IPS DF 6.9 (cell line): ENCODE measurements around the gene APOA5.

Experiments used
- DNase-seq: peaks from one replicate; pipeline ENCODE4 v3.0.0-alpha.2; 2013; ENCODE audit warnings: low read depth, low spot score
- H3K27ac ChIP-seq: one replicate; pipeline ENCODE4 v1.5.1; 2013; ENCODE audit warnings: low read length, control low read depth
- H3K27me3 ChIP-seq: 2 replicates; pipeline ENCODE4 v1.6.1; 2013; ENCODE audit warnings: mild to moderate bottlenecking, low read length; ENCODE audit not compliant: control insufficient read depth, insufficient read depth
- H3K36me3 ChIP-seq: 2 replicates; pipeline ENCODE4 v1.6.1; 2013; ENCODE audit warnings: low read length; ENCODE audit not compliant: control insufficient read depth, insufficient read depth
- H3K4me1 ChIP-seq: 2 replicates; pipeline ENCODE4 v1.6.1; 2013; ENCODE audit warnings: low read length; ENCODE audit not compliant: control insufficient read depth, insufficient read depth
- H3K4me3 ChIP-seq: 2 replicates; pipeline ENCODE4 v1.5.1; 2013; ENCODE audit warnings: mild to moderate bottlenecking, low read length
- H3K9me3 ChIP-seq: 2 replicates; pipeline ENCODE4 v1.6.1; 2013; ENCODE audit warnings: low read length, inconsistent platforms; ENCODE audit not compliant: control insufficient read depth, insufficient read depth
- WGBS: extraction: QIAGEN DNeasy Blood & Tissue Kit; methylation state at CpG from one replicate; pipeline ENCODE4 v1.1.7; 2013; ENCODE audit warnings: mixed read lengths, missing lambda C conversion rate; ENCODE audit not compliant: insufficient read length, insufficient coverage; 5-methylcytosine and 5-hydroxymethylcytosine counted together

Gene APOA5

DNA sequence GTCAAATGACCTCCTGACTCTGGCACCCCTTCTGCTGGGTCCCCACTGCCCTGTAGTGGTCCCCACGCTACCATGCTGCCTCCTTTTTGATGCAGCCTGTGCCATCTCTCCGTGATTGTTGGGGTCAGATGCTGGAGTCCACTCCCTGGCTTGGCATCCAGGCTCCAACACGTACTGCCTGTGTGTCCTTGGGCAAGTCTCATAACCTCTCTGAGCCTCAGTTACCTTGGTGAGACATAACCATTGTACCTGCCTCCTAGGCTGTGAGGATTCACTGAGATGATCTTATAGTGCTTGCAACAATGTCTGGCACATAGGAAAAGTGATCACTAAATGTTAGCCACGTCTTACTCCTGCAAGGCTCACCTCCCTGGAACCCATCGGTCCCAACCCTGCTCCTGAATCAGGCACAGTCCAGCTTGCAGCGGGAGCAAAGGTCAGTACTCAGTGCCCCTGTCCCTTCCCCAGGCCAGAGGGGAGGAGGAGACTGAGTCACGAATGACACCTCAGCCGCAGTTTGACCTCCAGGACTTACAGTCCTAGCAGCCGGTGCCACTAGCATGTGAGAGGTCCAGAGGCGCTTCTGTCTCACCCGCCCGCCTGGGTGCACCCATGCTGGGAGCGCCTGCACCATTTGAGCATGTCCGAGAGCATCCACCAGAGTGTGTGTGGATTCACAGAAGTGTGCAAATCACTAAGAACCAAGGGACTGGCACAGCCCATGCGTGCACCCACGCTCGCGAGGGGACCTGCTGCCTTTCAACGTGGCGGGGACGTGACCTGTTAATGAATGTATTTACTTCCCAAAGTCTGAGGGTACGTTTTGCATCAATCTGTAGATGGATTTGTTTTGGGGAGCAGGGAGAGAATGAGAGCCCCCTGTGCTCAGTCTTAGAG is 34.4 kb upstream of the APOA5 start:
- no peaks in the 10 kb centered on the region for H3K9me3 ChIP-seq
- WGBS, result no CpG with 5 or more reads among the region's 22 CpGs
- H3K27me3 ChIP-seq, result no peaks in the 10 kb centered on the region
- no peaks in the 10 kb centered on the region; the same call in 1 of the 2 replicates for H3K4me1 ChIP-seq
- DNase-seq, result no peak
- no peak overlapping the region for H3K4me3 ChIP-seq
- no peaks in the 10 kb centered on the region for H3K36me3 ChIP-seq
- no peak overlapping the region for H3K27ac ChIP-seq

DNA sequence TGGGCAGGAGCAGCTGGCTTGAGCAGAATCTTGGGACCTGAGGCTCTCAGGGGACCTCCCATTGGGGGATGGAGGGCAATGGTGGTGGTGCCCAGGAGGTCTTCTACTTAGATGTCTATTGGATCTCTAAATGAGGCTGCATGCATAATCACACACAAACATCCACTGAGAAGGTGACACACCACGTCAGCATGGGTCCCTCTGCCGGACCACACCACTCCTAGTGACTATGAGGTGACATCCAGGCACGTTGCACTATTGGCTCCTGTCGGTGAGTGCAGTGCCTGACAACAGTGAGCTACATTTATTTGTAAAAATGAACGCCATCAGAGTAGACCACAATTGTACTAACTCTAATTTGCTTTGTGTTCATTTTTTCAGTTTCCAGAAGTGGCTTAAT is 33.8 kb upstream of the APOA5 start:
- Histone ChIP-seq H3K4me3 (no peak overlapping the region), H3K27me3 (no peaks in the 10 kb centered on the region), H3K4me1 (no peaks in the 10 kb centered on the region; the same call in 1 of the 2 replicates), H3K9me3 (no peaks in the 10 kb centered on the region), H3K36me3 (no peaks in the 10 kb centered on the region), H3K27ac (no peak overlapping the region)
- WGBS, result no CpG with 5 or more reads among the region's 5 CpGs
- DNase-seq, result no peak

DNA sequence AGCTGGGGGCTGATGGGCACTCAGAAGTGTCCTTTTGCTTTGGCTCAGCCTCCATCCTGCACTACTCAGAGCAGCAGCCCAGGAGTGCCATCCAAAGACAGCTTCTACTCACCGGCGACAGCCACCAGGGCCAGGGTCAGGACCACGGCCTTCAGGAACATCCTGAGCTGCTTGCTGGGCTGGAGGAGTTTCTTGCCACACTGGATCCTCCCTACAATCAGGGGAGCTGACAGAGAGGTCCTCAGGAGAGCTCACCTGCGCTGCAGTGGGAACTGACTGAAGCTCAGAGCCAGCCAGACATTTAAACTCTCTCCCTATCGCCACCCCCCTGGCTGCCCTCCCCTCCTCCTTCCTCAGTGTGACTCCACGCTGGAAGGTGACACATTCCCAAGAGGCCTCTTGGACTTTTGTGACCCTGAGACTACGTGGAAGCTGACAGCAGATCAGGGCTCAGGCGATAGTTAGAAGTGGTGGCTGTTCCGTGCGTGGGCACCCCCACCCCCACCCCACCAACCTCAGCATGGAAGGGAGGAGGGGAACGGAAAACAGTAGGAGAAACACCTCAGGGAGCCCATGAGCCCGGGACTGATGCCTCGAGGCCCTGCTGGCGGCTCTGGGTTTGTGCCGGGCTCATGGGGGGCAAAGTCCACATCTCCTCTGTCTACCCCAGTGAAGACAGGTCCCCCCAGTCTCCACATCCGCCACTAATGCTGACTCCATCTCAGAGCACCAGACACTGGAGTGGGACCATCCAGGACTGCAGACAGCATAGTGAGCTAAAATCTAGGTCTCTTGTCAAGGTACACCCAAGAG is 31.6 kb upstream of the APOA5 start, which contains the start of gene APOA4:
Gene APOA4, minus strand, starts transcription at position 274 of the 813 bp plus-strand sequence. Its CDS starts 113 bp downstream, at position 161.
- no CpG with 5 or more reads among the region's 16 CpGs for WGBS
- Histone ChIP-seq H3K27ac (no peak within 1 kb of the TSS), H3K27me3 (no peaks in the 10 kb centered on the region), H3K36me3 (no peaks in the 10 kb centered on the region), H3K9me3 (no peaks in the 10 kb centered on the region), H3K4me1 (no peaks in the 10 kb centered on the region; the same call in 1 of the 2 replicates), H3K4me3 (no peak within 1 kb of the TSS)
- no peak for DNase-seq

DNA sequence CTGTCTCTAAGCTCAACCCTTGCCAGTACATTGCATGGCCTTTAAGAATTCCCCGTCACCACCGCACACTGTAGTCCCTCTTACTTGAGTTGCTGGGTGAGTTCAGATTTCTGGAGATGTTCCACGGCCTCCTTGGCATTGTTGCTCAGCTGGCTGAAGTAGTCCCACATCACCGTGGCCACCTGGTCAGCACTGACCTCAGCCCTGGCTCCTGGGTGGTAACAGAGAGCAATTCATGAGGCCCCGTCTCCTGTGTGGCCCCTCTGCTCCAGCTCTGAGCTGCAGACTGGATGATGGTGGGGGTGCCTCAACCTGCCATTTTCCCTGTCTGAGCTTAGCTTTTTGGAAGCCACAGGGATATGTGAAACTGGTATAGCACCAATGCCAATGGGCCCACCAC is 30.9 kb upstream of the APOA5 start:
- H3K4me3 ChIP-seq, result no peak overlapping the region
- H3K4me1 ChIP-seq, result no peaks in the 10 kb centered on the region; the same call in 1 of the 2 replicates
- H3K9me3 ChIP-seq, result no peaks in the 10 kb centered on the region
- no peaks in the 10 kb centered on the region for H3K36me3 ChIP-seq
- H3K27ac ChIP-seq, result no peak overlapping the region
- WGBS, result no CpG with 5 or more reads among the region's 5 CpGs
- no peak for DNase-seq
- no peaks in the 10 kb centered on the region for H3K27me3 ChIP-seq

DNA sequence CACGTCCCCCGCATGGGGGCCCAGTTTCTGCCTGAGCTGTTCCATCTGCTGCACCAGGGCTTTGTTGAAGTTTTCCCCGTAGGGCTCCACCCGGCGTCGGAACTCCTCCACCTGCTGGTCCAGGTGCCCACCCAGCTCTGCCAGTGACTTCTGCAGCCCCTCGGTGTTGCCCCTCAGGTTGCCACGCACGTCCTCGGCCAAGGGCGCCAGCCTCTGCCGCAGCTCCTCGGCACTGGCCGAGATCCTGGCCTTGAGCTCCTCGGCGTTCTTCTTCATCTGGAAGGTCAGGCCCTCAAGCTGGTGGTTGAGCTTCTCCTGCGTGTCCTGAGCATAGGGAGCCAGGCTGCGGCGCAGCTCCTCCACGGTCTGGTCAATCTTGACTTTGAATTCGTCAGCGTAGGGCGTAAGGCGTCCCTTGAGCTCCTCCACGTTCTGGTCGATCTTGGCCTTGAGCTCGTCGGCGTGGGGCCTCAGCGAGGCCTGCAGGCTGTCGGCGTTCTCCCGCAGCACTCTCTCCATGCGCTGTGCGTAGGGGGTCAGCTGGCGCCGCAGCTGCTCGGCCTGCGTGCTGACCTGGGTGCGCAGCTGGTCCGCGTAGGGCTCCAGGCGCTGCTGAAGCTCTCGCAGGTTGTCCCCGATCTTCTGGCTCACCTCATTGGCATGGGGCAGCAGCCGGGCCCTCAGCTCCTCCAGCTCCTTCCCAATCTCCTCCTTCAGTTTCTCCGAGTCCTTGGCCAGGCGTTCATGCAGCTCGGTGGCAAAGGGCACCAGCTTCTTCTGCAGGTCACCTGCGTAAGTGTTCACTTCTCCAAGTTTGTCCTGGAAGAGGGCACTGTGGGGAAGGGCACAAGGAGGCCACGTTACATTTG is 29.6 kb upstream of the APOA5 start:
- WGBS, result no CpG with 5 or more reads among the region's 51 CpGs
- no peak for DNase-seq
- H3K36me3 ChIP-seq, result no peaks in the 10 kb centered on the region
- H3K4me1 ChIP-seq, result no peaks in the 10 kb centered on the region; the same call in 1 of the 2 replicates
- H3K27ac ChIP-seq, result no peak overlapping the region
- H3K27me3 ChIP-seq, result no peaks in the 10 kb centered on the region
- no peak overlapping the region for H3K4me3 ChIP-seq
- H3K9me3 ChIP-seq, result no peaks in the 10 kb centered on the region

DNA sequence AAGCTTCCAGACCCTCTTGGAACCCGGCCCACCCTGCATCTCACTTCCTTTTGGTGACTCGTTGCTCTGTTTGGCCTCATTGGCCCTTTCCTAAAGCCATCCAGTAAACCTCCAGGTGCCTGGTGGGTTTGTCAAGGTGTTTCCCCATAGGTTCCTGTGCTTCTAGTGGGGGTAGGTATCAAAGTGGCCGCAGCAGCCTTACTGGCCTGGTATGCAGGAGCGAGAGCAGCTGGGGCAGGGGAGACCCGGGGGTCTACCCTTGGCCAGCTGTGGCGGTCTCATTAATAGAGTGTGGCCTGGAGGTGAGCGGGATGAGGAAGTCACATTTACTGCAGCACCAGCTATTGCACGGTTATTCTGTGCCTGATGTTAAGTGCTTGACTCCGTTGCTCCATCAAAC is 27.4 kb upstream of the APOA5 start:
- no peak overlapping the region for H3K27ac ChIP-seq
- DNase-seq, result no peak
- H3K9me3 ChIP-seq, result no peaks in the 10 kb centered on the region
- WGBS, result no CpG with 5 or more reads among the region's 9 CpGs
- H3K27me3 ChIP-seq, result no peaks in the 10 kb centered on the region
- no peak overlapping the region for H3K4me3 ChIP-seq
- no peaks in the 10 kb centered on the region for H3K36me3 ChIP-seq
- no peaks in the 10 kb centered on the region; the same call in 1 of the 2 replicates for H3K4me1 ChIP-seq

DNA sequence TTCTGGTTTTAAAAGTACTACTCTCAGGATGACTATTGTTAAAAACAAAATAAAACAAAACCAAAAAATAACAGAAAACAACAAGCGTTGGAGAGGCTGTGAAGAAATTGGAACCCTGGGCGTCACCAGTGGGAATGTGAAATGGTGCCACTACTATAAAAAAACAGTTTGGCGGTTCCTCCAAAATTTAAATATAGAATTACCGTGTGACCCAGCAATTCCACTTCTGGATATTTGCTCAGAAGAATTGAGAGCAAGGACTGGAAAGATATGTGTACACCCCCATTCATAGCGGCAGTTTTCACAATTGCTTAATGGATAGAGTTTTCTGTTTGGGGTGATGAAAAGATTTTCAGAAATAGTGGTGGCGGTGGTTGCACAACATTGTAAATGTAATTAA is 22.8 kb upstream of the APOA5 start:
- Histone ChIP-seq H3K4me3 (no peak overlapping the region), H3K9me3 (no peaks in the 10 kb centered on the region), H3K36me3 (no peaks in the 10 kb centered on the region), H3K27ac (no peak overlapping the region), H3K4me1 (no peaks in the 10 kb centered on the region; the same call in 1 of the 2 replicates), H3K27me3 (no peaks in the 10 kb centered on the region)
- no peak for DNase-seq
- WGBS, result no CpG with 5 or more reads among the region's 6 CpGs

DNA sequence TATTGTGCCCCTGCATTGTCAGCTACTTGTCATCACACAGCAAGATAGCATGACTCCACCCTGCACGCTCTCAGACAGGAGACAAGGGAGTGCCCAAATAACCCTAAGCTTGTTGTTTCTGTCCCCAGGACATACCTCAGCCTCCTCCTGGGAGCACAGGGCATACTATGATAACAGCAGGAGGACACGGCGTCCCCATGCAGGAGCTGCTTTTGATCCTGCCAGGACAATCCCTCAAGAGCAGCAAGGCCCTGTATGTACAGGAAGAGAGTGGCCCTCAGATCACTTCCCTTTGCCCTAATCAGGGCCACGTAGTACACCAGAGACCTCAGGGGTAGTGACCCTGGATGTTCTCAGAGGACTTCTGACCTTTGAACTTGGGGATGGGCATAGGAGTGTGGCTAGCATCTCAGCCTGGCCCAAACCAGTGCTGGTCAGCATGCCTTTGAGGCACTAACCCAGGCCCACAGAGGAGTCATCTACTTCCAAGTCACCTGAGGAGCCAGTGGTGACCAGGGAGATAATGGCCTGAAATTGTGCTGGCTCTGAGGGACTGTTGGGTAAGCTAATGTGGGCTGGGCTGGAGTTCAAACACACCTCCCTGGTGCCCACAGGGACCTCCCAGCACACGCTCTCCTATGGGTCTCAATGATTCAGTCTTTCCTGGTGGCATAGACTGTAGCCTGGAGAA is 22.2 kb upstream of the APOA5 start:
- Histone ChIP-seq H3K4me3 (no peak overlapping the region), H3K4me1 (no peaks in the 10 kb centered on the region; the same call in 1 of the 2 replicates), H3K9me3 (no peaks in the 10 kb centered on the region), H3K36me3 (no peaks in the 10 kb centered on the region), H3K27me3 (no peaks in the 10 kb centered on the region), H3K27ac (no peak overlapping the region)
- no peak for DNase-seq
- WGBS, result no CpG with 5 or more reads among the region's 5 CpGs

DNA sequence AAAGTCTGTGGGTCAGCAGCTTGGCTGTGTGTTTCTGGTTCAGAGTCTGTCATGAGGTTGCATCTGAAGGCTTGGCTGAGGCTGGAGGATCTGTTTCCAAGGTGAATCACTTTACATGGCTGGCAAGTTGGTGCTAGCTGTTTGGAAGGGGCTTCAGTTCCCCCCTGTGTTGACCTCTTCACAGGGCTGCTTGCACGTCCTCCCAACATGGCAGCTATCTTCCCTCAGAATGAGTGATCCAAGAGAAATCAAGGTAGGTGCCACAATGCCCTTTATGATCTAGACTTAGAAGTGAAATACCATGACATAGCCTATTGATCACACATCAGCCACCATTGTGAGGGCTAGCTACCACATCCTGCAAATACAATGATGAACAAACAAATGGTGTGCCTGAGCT is 21.5 kb upstream of the APOA5 start:
- Histone ChIP-seq H3K9me3 (no peaks in the 10 kb centered on the region), H3K36me3 (no peaks in the 10 kb centered on the region), H3K27ac (no peak overlapping the region), H3K4me3 (no peak overlapping the region), H3K4me1 (no peaks in the 10 kb centered on the region; the same call in 1 of the 2 replicates), H3K27me3 (no peaks in the 10 kb centered on the region)
- WGBS, result no CpG with 5 or more reads among the region's 1 CpG
- DNase-seq, result no peak
